Epidermal melanocyte (primary cell): ENCODE results near the gene YKT6.
"Not testable (repeated sequence)": the region's sequence is repeated elsewhere in the genome, so short reads cannot be mapped to it uniquely, and the experiment has no call there.

Source experiments
- DNase-seq: peaks from one replicate; pipeline ENCODE4 v3.0.0; 2011; ENCODE audit warnings: low spot score; ENCODE audit not compliant: insufficient read length

YKT6 gene

DNA sequence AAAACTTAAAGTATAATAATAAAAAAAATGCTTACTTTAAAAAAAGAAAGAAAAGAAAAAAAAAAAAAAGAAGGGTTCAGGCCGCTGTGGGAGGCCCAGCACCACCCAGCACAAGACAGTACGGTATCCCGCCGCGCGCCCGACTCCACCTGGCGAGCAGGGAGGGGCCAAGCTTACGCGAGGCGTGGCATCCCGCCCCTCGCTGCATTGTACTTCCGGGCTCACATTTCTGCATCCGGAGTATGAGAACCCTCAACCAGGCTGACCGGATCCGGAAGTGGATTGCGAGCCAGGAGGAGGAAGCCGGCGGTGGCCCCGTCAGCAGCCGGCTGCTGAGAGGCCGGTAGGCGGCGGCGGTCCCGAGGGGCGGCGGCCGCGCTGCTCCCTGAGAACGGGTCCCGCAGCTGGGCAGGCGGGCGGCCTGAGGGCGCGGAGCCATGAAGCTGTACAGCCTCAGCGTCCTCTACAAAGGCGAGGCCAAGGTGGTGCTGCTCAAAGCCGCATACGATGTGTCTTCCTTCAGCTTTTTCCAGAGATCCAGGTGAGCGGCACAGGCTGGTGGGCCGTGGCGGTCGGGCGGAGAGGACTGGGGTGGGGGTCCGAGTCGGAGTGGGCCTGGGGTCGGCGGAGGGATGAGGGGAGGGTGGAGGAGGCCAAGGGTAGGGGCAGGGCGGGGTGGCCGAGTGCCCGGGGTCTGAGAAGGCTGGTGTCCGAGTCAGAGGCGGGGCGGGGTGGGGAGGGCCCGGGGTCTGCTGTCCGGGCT lies at the start of gene YKT6:
Gene YKT6 (plus strand): TSS at position 280 of the 763 bp plus-strand sequence. CDS start 158 bp downstream, at position 438.
- peak; percentile 100 for DNase-seq

DNA sequence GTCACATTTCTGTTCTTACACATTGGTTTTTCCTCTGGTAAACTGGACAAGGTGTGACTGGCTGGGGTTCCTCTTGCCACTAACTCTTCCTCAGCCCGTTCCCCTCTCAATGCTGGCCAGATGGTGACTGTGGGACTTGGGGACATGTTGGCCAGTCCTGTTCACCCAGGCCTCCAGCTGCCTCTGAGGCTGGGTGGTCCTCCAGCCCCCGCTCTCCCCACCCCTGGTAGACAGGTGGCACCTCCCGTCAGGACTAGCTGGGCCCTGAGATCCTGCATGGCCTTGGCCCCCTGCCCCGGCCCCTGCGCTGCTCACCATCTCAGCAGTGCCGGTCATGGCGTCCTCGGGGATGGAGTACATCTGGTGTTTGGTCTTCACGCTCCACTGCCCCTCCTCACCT lies 48.8 kb upstream of the YKT6 start:
- no peak for DNase-seq

DNA sequence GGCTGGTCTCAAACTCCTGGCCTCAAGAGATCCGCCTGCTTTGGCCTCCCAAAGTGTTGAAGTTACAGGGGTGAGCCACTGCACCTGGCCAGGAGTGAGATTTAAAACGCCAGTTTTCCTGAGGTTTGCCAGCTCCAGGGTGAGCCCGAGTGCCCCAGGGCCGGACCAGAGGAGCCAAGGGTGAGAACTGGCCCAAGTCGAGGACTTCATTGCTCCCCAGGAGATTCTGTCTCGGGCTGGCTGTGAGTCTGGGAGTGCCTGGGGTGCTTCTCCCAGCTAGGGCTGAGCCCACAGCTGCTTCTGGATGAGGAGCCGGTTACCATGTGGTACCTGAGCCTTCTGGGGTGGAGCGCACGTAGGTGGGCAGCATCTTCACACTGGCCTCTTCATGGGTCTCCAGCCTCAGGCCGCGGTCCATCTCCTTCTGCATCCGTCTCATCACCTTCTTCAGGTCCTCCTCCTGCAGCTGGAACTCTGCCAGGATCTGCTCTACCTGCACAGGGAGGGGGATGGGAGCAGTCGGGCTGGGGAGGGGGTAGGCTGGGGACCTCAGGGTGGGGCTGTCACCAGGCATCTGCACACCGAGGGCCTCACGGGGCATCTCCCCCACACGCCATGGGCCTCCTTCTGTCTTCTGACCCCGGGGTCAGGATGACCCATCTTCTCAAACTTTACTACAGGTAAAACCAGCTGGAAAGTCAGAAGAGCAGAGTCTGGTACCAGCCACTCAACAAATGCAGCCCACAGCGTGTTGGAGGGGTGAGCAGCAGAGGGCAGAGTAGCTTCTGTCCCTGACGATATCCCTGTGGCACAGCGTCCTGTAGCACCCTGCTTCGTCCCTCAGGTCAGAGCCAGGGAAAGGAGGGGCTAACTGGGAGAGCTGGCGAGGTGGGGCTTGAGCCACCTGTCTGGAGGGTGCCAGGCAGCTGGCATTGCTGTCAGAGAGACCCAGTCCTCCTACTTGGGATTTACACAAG lies 47.5 kb upstream of the YKT6 start:
- no peak for DNase-seq

DNA sequence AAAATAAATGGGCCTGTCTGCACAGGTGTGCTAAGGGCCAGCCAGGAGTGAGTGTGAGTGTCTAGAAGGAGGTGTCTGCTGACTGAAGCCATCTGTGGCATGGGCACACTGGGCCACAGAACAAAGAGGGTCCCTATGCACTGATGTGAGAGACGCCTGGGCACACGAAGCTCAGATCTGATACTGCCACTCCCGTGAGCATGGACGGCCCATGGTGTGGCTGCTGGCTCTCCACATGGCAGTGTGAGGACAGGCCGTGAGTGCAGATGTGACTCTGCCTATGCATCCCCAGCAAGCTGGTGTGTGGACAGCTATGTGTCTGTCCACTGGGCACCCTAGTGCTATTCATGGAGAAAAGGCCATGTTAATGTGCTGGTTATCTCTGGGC lies 46.8 kb upstream of the YKT6 start:
- DNase-seq = no peak

DNA sequence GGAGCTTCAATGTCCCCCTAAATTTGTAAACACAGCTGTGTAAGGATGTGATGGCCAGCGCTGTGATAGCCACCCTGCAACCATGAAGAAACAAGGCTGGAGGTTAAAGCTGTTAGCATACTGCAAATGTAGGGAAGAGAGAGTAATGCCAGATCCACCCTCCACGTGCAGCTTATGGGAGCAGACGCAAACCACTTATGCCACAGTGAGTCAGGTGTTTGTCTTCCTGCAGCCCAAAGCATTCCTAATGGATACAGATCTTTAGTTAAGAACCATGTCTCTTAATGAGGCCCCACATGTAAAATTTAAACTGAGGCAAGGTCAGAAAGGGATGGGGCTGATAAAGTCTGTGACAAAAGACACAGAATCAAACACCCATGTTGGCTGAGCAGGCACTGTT lies 46.1 kb upstream of the YKT6 start:
- DNase-seq = no peak

DNA sequence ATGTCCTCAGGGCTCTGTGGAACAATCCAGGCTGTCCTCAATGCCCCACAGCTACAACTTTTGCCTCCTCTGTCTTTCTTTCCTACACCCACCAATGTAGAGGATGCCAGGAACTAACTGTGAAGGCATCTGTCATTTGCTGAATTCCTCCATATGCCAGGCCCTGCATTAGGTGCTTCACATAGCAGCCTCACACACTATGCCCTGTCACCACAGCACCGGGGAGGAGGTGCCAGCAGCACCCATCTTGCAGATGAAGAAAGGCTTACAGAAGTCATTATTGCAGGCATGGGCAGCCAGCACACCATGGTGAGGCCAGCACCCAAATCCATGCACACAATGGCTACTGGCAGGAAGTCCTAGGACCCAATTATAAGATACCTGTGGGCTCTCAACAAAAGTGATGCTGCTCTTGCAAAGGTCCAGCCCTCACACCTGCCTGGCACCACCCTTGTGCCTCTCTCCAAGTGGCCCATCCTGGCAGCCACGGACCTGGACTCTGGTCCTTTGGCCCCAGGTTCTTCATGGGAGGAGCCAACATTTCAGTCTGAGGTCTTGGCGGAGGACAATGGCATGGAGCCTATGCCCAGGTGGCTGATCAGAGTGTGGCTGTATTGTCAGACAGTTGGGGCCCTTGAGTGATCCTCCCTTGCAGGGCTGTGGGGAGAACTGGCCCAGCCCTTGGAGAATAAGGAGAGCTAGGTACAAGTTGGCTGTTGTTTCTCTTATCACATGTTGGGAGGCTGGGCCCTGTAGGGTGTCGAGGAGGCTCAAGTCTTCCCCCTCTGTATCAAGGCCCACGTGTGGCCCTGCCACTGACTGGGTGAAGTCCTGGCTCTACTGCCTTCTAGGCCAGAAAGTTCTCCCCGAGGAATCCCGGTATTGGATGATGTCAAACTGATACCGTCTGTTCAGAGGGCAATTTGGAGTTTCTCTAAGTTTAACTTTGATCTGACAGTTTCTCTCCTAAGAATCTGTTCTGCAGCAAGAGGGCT lies 45.3 kb upstream of the YKT6 start:
- DNase-seq = no peak

DNA sequence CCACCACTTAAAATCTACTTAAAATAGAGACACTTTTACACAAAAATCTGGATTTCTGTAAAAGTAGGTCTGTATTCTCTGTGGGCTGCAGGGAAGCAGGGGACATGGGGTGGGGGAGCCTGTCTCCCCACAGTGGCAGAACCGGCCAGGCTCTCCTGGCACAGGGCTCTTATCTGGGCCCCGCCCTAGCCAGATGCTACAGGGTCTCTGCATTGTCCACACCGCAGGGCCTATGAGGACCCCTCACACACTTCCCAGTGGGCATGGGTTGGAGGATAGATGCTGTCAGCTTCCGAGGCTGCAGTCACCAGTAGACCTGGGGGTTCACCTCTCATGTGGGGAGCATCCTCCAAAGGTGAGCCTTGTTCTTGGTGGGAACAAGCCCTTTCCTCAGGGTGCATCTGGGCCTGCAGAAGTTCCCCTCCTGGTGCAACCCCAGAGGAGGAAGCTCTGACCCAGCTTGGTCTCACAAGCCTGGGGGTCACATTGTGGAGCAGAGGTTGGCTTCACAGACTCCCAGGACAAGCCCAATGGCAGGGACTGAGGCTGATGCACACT lies 44.2 kb upstream of the YKT6 start:
- no peak for DNase-seq

DNA sequence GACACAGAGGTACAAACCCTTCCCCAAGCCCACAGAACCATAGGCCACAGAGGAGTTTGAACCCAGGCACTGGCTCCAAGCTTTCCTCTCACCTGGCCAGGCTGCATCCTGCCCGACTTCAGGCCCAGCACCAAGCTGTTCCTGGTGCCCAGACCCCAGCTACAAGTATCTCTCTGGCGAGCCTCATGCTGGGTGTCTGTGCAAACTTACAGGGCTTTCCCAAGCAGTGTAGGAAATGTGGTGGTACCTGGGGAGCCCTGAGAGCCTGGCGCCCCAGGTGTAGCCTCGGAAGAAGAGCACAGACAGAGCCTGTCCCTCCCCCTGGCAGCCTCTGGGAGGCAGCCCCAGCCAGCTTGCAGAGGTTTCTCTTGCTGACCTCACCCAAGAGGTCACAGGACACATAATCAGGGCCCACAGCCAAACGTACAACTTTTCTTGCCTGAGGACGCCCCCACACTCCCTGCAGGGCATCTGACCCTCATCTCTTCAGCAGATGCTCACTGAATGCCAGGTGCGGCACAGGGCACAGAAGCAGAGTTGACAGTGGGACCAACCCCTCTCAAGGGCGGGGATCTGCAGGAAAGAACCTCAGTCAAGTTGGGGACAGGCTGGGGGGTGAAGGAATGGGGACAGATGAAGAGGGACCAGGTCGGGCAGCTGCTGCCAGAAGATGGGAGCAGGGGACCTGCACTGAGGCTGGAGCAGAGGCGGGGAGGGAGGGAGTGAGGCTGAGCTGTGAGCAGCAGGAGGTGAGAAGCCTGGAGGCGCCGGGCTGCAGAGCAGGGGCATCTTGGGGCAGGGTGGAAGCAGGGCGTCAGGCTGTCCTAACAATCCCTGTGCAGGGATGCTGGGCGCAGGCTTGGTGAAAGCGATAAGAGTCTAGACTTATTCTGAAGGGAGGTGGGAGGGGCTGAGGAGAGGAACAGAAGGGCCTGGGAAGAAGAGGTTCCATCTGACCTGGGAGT lies 43.4 kb upstream of the YKT6 start:
- no peak for DNase-seq

DNA sequence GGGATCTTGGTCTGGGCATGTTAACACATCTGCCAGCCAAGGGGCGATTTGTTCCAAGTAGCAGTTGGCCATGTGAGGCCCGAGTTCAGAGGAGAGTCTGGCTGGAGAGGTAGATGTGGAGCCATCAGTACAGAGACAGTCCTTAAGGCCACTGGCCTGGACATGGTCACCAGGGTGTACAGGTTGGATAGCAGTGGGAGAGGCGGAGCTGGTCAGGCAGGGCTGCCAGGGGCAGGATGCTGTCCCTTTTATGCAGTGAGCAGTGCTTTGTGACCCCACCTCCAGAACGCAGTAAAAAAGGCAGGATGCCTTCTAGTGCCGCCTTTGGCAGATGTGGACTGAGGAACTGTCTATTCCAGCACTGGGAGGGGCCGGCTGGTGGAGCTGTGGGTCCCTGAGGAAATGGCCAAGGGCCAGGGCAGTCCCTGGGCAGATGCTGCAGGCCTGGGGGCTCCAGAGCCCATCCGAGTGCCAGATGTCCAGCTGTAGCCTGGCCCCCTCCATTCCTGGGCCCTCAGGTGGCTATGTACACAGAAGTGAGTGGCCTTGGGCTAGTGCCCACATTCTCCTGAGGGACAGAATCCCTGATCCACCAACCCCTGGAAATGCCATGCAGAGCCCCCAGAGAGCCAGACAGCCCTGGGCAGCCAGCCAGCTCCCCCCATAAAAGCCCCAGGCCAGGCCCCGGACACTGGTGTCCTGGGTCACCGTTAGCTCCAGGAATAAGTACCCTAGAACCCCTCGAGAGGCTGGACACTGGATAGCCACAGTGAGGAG lies 42.5 kb upstream of the YKT6 start:
- DNase-seq = no peak

DNA sequence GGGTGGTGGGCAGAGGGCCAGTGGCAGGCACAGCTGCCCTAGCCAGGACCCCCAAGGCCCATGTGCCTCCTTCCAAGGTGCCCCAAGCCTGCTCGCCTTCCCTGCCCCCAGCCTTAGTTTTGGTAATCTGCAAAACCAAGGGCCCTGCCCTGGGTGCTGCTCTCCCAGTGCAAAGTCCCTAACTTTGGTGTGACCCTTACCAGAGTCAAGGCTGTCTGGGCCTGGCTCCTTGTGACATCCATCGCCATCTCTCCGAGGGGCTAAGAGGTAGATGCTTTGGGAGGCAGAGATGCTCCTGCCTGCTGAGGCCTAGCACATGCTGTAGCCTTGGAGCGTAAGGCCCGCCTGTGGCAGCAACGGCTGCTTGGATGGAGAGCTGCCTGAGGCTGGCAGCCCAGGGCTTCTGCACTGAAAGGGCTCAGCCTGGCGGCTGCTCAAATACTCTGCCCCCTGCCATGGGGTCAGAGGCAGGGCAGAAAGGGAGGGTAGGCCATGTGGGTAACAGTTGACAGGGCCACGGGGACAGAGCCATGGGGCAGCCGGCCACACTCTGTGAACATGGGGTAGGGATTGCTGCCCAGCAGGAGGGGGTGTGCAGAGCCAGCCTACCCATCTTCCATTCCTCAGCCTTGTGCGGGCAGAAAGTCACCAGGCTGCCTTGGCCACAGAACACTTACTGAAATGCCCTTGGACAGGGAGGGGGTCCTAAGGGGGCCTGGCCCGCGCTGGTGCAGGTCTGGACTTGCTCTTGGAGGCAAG lies 41.7 kb upstream of the YKT6 start:
- DNase-seq = no peak

DNA sequence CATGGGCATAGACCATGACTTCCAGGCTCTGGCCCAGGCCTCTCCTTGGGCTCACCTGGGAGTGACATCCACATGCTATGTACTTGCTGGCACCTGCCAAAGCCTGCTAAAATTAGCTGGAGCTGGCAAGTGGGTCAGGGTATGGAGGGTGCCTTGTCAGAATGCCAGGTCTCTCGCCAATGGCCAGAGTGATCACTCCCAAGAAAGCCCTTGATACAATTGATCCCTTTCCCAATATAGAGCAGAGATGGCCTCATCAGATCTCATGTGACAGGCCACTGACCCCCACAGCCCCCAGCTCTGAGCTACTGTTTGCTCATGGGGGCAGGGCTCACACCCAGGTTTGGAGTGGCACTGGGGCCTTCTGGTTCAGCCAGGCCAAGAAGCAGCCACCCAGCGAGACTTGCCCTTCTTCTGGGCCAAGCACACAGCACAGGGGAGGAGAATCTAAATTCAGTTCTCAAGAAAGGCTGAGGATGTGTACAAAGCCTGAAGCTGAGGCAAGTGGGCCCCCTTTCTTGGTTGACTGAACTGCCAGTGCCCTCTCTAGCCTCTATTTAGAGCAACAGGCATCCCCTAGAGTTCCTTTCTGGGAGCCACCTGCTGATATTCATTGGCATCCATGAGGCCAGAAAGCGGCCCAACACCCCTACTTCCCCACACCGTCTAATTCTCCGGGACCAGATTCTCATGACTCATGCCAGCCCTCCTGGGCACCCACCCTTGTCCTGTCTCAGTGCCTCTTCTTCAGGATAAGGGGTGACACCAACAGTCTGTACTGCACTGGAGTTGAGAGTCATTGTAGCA lies 40.8 kb upstream of the YKT6 start:
- no peak for DNase-seq

DNA sequence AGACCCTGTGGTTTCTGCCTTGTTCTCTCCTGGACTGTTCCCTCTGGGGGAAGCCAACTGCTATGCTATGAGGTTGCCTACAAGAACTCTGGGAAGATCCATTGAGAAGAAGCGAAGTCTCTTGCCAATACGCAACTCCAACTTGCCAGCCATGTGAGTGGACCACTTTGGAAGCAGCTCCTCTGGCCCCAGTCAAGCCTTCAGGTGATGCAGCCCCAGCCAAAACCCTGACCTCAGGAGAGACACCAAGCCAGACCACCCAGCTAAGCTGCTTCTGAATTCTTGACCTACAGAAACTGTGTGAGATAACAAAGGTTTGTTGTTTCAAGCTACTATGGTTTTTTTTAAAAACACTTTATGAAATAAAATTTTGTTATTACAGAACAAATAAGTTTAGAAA lies 39.4 kb upstream of the YKT6 start:
- no peak for DNase-seq

DNA sequence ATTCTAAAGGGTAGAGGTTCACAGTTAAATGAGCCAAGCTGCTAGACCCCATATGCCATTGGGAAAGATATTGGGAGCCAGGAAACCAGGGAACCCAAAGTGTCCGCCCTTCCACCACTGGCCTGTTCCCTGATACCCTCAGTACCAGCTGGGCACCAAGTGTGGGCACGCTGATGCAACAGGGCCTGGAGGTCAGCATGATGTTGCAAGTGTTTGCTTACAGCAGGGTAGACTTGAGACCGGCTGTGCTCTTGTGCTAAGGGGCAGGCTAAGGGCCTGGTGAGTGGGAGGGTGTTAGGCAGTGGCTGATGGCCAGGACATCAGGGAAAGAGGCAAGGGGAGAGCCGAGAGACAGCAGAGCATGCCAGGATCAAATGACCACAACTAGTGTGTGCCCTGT lies 38.6 kb upstream of the YKT6 start:
- no peak for DNase-seq

DNA sequence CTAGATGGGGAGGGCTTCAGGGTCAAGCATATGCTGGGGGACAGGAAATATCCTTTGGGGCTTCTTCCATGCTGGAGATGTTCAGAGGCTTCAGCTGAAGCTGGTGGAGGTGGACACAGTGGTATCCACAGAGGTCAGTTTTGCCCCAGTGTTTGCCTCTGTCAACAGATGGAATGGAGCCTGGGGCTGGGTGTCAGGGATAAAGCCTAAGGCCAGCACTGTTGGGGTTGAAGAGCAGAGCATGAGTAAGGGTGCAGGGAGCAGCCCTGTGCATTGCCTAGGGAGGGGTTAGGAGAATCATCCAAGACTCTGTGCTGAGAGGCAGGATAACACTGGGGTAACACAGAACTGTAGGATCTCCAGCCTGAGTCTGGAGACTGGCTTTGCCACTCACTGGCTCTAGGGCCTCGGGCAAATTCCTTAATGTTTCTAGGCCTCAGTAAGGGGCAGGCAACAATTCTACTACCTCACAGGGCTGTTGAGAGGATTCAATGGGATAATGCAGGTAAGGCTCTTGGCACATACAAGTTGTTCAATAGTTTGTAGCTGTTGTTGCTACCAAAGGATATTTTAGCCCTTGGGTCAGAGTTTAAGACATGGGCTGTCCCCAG lies 37.9 kb upstream of the YKT6 start:
- DNase-seq = no peak

DNA sequence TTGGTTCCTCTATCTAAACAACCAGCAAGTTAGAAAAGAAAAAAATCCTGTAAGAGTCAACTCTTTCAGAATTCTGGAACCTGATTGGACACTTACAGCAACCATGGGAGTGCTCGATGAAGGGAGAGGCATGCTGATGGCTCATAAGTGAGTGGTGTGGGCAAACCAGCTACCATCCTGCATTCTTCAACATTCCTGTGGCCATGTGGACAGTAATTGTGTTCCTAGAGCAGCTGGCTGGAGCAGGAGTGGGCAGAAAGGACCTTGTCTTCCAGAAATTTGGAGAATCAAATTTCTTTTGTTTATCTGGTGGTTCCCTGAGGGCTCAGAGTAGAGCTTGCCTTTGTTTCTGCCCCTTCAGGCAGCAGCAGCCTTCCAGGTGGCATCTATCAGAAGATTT lies 37.2 kb upstream of the YKT6 start:
- peak; percentile 87 for DNase-seq

DNA sequence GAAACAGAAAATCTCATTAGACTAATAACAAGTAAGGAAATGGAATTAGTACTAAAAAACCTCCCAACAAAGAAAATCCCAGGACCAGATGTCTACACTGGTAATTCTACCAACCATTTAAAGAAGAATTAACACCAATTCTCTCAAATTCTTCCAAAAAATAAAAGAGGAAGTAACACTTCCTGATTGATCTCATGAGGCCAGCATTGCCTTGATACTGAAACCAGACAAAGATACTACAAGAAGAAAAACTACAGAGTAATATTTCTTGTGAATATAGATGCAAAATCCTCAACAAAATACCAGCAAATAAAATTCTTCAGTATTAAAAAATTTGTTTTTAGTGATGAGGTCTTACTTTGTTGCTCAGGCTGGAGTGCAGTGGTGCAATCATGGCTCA lies 32.9 kb upstream of the YKT6 start:
- no peak for DNase-seq

DNA sequence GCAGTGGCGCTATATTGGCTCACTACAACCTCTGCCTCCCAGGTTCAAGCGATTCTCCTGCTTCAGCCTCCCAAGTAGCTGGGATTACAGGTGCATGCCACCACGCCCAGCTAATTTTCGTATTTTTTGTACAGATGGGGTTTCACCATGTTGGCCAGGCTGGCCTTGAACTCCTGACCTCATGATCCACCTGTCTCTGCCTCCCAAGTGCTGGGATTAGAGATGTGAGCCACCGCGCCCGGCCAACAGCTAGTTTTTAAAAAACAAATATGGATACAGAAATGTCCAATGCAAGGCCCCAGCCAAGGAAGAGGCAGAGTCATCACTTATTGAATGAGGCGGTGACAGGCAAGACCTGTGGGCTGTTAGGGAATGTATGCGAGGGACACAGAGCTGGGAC lies 28.9 kb upstream of the YKT6 start:
- DNase-seq = not testable (repeated sequence)
